Dermis microvascular lymphatic vessel endothelial cell (primary cell): Measurements from ENCODE around the gene LAMA3. TPM values are rescaled to one million over a fixed set of nuclear protein-coding genes. Genes with fewer than 3 reads are reported as not detected.
A peak's percentile ranks its signal among the peaks of the same experiment; 100 is the strongest.

Experiments used
- DNase-seq, 2 donors: peaks; one replicate each; pipeline versions ENCODE4 v3.0.0 to v3.0.0-alpha.2; 2010; ENCODE audit warnings: low read depth in 2 of 2
- total RNA-seq: library from RNA; depleted of rRNA; stranded (reverse); fragments of >200 nt; gene quantifications from 2 replicates; pipeline ENCODE4 v1.2.1, GENCODE V29; 2014

Gene LAMA3
- total RNA-seq, 1 donor from 2014 or later = 6.5 TPM

DNA sequence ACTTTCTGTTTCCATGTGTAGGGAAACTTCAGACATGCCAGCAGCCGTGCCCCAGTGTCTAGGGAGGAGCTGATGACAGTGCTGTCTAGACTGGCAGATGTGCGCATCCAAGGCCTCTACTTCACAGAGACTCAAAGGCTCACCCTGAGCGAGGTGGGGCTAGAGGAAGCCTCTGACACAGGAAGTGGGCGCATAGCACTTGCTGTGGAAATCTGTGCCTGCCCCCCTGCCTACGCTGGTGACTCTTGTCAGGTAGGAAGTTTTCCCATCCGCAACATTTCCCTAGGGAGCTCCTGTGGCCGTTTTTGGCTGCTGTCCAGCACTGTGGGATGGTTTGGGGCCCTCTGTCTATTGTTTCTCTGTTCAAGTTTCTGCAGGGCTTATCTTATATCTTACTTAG lies 182.2 kb downstream of the LAMA3 start:
- DNase-seq = peak in 1 of 2 donors; percentile 60

DNA sequence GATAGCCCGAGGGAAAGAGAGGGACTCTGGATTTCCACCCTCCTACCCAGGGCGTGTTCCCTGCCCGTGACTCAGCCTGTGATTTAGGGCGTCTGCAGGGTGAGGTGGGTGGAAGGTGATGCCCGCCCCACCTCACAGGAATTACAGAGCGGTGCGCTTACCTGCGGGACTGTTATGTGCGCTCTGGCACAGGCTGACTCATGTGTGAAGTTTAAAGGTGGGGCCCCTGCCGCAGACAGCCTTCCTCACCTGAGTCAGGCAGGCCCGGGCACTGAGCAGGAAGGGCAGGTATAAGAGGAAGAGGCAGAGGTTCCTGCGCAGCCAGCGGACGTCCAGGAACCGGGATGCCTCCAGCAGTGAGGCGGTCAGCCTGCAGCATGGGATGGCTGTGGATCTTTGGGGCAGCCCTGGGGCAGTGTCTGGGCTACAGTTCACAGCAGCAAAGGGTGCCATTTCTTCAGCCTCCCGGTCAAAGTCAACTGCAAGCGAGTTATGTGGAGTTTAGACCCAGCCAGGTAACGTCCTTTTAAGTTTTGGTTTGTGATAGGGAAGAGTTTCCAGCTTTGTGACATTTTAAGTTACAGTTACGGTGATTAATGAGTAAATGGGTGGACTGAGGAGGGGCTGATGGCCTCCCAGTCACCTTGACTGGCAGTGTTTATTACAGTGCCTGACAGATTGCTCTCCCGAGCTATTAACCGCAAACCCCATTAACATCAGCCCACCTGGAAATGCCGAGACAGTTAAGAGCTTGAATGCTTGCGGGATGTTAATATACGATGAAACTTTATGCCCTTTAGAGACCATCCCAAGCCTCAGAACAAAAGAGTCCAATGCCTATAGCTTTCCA lies 183.7 kb downstream of the LAMA3 start:
- DNase-seq = no peak

DNA sequence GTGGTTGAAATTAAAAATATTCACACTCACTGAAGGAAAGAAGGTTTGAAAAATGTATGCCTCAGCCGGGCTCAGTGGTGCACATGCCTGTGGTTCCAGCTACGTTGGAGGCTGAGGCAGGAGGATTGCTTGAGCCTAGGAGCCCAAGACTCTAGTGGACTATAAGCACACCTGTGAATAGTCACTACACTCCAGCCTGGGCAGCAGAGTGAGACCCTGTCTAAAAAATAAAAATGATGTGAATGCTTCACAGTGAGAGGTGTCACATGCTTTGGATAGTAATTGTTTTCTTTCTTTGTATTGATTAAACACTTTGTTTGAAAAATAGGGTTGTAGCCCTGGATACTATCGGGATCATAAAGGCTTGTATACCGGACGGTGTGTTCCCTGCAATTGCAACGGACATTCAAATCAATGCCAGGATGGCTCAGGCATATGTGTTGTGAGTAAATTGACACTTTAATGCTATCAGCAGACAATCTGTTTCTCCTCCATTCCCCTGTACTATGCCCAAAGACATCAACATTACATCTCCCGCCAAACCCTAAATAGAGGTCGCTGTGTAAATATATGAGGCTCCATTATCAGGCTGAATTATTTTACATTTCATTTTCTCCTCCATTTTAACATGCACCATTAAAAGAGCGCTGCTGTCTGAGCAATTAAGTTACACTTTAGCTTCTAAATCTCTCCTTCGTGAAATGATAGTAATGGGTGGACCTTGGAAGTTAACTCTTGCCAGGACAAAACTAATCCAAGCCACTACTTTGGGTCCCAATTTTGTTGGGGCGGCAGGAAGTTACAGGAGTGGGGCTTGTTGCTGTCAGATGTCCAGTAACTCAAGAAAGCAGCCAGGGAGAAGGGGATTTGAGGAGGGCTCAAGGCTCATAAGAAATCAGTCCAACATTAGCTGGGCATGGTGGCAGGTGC lies 187.0 kb downstream of the LAMA3 start:
- no peak for DNase-seq

DNA sequence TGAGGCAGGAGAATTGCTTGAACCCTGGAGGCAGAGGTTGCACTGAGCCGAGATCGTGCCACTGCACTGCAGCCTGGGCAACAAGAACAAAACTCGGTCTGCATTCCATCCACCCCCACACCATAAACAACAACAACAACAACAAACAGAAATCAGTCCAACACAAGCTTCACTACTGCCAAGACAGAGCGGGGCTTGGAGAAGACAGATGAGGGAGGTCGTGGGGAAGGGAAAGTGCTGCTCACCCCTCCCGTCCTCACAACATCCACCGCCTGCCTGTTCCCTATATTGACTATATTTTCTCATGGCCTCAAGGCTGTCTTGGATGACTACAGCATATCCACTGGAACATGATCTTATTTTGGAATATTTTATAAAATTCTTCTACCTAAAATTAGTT lies 187.7 kb downstream of the LAMA3 start:
- no peak for DNase-seq

DNA sequence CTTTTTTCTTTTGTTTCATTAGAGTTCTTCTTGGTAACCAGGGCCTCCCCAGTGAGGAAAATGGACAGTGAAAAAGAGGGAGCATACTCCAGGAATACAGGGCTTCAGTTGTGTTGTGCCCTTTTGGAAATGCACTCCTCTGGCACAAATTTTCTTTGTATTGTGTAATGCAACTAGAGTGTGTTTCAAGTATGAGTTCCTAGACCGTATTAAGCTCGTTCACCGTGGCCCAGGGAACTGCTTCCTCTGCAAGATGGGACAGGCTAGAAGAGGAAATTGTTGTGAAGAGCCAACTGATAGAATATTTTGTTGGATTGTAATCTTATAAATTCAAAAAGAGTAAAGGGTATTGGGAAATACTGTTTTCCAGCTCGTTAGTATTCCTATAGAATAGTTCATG lies 188.1 kb downstream of the LAMA3 start:
- no peak for DNase-seq

DNA sequence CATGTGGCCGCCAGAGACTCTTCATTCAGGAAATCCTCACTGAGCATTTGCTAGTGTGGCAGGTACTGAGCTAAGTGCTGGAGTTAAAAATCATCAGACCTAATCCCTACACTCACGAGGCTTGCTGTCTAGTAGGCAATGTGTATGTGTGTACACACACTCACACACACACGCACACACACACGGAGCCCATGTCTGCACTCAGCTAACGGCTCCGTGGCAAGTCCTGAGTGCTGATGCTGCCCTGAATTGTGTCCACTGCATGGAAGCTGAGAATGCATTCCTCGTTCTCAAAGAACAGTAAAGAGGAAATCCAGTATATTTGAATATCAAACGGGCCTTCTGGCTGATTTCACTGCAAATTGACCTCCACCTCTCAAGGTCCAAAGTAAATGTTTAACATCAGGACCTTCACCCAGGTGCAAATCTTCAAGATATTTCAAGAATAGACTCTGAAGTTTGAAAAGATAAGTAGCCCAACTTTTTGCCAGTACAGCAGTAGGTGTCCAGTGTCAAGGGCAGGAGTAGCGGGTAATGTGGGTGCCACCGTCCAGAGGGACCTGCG lies 189.2 kb downstream of the LAMA3 start:
- no peak for DNase-seq

DNA sequence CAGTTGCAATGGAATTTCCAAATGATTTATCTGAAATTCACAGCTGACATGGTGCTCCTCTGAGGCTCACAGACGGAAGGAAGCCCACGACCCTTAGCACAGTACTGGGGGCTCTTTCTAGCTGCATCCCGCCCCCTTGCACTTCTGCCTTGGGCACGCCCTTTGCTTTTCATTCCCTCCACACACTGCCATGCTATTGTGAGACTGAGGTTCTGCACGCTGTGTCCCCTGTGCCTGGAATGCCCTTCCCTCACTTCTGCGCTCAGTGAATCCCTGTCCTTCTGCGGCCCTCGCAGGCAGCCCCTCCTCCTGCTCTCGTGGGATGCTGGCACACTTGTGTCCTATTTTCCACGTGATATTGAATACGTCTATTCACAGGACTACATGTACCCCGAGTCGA lies 189.9 kb downstream of the LAMA3 start:
- no peak for DNase-seq

DNA sequence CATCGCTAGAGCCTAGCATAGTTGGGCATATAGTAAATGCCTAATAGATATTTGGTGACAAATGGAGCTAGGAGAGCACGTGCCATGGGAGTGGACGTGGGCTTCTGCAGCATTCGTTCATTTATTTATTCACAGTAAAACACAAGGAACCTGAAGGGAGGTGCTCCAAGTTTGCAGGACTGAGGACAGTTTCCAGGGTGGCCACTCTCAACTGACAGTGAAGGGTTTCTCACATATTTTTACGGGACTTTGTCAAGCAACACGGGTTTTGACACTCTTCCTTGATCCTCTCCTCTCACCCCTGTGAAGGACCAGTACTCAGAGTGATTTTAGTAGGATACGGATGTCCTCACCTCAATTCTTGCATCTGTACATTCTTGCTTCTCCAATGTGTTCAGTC lies 190.3 kb downstream of the LAMA3 start:
- no peak for DNase-seq

DNA sequence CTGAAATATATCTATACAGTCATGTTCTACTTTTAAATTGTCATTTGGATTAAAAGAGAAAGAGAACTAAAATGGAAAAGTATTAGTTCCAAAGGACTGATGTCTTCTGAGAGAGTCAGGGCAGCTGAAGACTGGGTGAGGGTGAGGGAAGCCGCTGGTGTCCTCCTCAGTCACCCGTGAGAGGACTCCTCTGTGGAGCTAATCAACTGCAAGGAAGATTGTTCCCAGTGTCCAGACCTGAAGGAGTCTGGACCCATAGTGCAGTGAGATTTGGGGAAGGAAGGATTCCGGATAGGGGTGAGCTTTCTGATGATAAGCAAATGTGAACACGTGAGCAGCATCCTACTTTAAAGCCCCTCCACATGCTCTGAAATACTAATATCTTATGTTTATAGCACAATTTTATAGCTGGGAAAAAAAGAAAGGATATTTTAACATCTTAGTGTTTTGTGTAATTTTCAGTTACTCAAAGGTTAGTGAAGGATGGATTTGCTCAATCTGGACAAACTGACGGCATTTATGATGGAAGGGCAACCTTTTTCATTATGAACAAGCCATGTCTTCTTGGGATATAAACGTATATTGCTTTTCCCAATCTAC lies 190.8 kb downstream of the LAMA3 start:
- no peak for DNase-seq

DNA sequence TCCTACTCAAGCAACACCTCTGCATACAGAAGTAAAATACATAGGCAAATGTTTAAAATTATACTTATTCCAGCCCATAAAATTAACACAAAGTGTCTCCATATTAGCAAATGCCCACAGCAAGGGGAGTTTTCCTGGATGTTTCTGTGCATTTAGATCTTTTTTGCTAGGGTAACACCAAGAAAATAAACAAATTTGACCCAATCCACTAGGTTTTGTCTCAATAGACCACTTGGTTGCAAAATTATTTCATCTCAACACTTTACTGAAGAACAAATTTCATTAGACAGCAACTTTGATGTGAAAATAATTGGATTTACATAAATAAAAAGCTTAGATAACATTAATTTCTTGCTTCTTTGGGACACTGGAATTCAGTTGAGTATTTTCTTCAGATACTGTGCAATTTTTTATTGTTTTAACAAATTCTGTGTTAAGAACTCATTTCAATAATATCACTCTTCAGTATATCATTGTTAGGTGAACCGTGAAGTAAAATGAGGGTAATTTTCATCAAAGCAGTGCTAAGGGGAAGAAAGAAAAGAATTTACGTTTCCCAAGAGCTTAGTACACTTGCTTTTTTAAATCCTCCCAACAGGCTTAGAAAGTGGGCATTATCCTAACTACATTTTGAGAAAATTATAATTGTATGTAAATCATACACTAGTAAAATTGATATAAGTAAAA lies 191.8 kb downstream of the LAMA3 start:
- no peak for DNase-seq

DNA sequence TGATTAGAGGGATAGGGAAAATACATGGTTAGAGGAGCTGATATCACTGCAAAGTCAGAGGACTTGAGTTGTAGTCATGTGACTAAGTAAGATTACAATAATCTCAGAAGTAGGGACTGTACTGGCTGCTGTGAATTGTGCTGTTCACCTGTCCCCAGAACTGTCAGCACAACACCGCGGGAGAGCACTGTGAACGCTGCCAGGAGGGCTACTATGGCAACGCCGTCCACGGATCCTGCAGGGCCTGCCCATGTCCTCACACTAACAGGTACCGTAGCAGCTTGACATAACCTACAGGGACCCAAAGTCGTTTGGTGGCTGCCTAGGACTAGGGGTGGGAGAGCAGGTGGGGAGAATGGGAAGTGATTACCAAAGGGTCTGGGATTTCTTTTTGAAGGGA lies 192.5 kb downstream of the LAMA3 start:
- no peak for DNase-seq

DNA sequence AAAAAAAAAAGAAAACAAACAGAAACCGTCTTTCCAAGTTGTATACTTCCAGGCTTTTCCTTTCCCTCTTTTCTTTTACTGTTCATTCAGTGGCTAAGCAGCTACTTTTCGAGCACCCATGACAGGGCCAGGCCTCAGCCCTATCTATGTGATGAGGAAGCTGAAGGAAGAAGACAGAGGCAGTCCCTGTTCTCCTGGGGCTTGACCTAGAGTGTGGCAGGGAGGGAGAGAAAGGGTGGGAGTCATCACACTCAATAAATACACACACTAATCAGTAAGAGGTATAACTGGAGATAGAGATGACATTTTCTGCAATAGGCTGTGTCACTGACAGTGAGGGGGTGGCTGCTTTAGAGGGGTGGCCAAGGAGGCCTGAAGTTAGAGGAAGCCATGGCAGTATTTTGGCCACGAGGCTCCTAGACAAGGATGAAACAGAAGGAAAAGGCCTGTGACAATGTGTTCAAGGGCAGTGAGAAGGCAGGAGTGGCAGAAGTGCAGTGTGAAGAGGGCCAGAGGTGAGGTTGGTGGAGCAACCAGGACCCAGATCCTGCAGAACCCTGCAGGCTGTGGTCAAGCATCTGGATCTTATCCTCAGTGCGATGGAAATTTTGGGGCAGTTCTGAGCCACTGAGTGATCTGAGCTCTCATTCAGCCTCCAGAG lies 193.5 kb downstream of the LAMA3 start:
- no peak for DNase-seq

DNA sequence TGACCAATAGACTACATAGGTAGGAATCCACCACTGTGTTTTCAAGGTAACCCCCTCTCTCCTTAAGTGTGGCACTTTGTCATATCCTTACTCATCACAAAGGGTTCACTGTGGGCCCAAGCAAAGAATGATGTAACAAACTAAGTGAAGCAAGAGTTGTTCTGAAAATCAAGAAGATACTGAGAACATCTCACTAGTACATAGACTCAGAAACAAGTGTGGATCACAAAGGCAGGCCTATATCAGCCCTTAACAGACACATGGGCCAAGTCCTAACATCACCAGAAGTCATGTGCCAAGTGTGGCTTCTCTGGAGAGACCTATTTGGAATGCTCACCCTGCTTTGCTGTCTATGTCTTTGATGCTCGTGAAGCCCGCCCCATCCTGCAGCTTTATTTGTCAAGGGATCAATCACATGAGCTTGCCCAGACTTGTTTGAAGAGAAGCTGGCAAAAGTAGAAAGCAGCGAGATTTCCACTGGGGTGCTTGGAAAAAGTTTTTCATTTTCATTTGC lies 194.1 kb downstream of the LAMA3 start:
- DNase-seq = no peak

DNA sequence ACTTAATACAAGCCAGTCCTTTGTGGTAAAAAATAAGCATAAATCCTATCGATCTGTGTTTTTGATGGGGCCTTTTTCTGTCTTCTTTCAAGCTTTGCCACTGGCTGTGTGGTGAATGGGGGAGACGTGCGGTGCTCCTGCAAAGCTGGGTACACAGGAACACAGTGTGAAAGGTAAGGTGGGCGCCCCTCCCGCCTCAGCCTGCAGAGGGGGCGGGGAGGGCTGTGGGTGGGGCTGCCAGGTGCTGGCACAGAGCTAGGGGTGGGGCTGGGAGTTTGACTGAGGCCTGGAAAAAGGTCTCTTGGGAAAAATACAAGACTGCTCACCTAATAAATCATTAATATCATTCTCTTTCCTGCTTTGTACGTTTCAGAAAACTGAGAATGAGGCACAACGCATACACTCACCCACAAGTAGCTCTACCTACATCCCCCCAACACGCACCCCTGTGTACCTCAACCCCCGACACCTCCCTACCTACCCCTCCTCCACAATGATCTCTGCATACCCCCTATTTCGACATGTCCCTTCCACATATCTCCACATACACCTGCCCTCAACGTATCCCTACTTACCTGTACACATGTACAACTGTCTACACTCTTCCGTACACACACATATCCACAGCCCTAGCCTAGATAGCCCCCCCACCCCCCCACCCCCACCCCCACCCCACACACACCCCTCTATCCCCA lies 195.6 kb downstream of the LAMA3 start:
- DNase-seq = no peak

DNA sequence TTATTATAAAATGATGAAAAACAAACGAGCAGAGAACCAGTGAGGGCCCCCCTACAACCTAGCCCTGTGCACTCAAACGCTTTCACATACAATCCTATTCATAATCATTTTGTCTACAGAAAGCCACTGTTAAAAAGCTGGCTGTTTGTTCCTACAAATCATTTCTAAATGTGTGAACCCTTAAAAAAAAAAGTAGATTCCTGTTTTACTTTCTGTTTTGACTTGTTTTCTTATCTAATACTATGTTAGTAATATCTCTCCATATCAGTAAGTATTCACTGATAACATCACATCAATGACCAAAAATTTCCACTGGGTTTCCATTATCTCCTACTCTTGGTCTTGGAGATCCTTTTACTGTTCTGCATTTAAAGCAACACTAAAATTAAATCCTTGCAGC lies 196.5 kb downstream of the LAMA3 start:
- no peak for DNase-seq

DNA sequence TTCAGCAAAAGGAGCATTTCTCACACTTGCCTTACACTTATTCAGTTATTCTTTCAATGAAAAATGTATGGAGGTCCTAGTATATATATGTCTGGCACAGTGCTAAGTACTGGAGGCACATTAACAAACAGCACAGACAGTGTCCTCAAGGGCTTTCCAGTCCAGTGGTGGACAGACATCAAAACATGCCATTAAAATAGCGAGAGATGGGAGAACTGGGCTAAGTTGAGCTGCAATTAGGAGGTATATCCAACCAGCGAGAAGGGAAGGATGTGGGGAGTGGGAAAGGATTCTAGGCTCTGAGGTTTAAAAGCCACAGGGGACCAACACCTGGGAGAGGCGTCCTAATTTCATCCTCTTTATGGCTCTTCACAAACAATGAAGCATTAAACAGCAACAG lies 197.8 kb downstream of the LAMA3 start:
- no peak for DNase-seq

DNA sequence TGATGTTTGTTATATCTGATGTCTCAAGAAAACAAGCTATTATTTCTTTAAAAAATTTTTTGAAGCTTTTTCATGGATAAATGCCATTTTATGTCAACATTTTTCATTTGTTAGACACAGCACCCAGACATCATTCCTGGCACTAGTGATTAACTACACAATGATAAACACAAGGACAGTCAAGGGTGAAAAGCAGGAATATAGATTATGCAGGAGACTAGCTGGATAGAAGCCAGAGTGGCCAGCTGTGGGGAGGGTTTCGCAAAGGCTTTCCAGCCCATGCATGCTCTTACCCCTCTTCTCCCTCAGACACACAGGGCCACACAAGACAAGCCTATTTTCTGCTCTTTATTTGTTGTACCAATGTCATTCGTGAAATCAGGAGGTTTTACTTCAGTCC lies 198.2 kb downstream of the LAMA3 start:
- no peak for DNase-seq

DNA sequence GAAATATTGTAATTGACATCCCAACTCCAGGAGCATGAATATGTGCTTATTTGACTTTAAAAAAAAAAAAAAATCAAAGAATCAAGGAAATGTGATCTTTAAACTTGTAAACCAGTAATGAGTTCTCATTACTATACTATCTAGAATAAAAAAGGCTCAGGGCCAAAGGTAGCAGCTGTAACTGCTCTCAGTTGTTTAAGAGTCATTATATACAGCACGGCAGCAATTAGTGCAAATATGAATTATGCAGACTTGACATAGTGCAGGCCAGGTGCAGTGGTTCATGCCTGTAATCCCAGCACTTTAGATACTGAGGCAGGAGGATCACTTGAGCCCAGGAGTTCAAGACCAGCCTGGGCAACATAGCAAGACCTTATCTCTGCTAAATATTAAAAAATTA lies 199.6 kb downstream of the LAMA3 start:
- DNase-seq = no peak

DNA sequence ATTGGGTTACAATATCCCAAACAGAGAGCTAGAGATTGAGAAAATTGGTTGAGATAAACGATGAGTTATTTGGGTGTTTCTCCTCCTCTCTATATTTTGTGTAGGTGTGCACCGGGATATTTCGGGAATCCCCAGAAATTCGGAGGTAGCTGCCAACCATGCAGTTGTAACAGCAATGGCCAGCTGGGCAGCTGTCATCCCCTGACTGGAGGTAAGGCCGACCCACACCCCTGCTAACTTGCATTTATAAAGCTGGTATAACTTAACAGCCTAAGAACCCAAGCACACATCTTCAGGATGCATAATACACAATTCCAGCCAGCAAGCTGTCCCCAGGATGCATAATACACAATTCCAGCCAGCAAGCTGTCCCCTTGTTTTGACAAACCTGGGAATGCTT lies 200.7 kb downstream of the LAMA3 start:
- DNase-seq = no peak

DNA sequence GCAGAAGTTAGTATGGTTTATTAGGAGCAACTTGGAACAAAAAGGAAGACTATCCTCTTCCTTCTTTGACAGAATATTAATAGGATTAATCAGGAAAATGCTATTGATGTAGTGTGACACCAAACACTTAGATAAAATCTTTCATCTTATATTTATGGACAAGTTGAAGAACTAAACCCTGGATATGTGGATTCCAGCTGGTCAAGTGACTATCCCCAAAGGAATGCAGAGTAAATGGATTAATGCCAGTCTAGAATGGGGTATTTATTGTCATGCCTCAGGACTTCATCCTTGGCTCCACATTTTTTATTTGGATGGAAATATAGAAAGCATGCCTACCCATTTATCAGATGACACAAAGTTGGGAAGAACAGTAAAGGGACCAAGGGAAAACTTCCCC lies 201.3 kb downstream of the LAMA3 start:
- no peak for DNase-seq
